ACC112 (cell line): ENCODE measurements around the gene MIGA2.
A peak's percentile ranks its signal among the peaks of the same experiment; 100 is the strongest.
"Not testable (repeated sequence)": the region's sequence is repeated elsewhere in the genome, so short reads cannot be mapped to it uniquely, and the experiment has no call there.

Source experiments
- H2AFZ ChIP-seq: fragments of 200-600 bp; sonication (generic); one replicate; pipeline ENCODE4 v1.6.0; 2017; ENCODE audit warnings: antibody characterized with exemption, low read length; ENCODE audit not compliant: unreplicated experiment
- H3K27ac ChIP-seq: fragments of 200-600 bp; sonication (generic); 2 replicates; pipeline ENCODE4 v1.5.1; 2014; ENCODE audit warnings: low read depth, mild to moderate bottlenecking, antibody characterized with exemption, low read length, moderate library complexity
- H3K27me3 ChIP-seq: fragments of 200-600 bp; sonication (generic); 2 replicates; pipeline ENCODE4 v1.6.1; 2014; ENCODE audit warnings: mild to moderate bottlenecking, antibody characterized with exemption, low read length, moderate library complexity, mixed read lengths; ENCODE audit not compliant: insufficient read depth
- H3K36me3 ChIP-seq: fragments of 200-600 bp; sonication (generic); 2 replicates; pipeline ENCODE4 v1.6.1; 2016; ENCODE audit warnings: mild to moderate bottlenecking, antibody characterized with exemption, low read length, moderate library complexity, mixed read lengths; ENCODE audit not compliant: insufficient read depth
- H3K4me1 ChIP-seq: fragments of 200-600 bp; sonication (generic); one replicate; pipeline ENCODE4 v1.6.1; 2016; ENCODE audit warnings: low read length, mixed read lengths; ENCODE audit not compliant: insufficient read depth, unreplicated experiment, control insufficient read depth
- H3K4me3 ChIP-seq: fragments of 200-600 bp; sonication (generic); 2 replicates; pipeline ENCODE4 v1.5.1; 2014; ENCODE audit warnings: mild to moderate bottlenecking, low read depth, low read length
- H3K79me2 ChIP-seq: fragments of 200-600 bp; sonication (generic); one replicate; pipeline ENCODE4 v1.6.0; 2016; ENCODE audit warnings: low read length; ENCODE audit not compliant: control insufficient read depth, unreplicated experiment, insufficient read depth

The MIGA2 gene

GRCh38 chr9:129036241-129036922 lies at the start of gene MIGA2:
Gene MIGA2 (plus strand): TSS chr9:129036626. CDS start chr9:129040595, 3,969 bp downstream.
- H3K4me1 ChIP-seq: peaks cover 13% of the 10 kb centered on the region
- 0 out of 2 replicates have a peak, but pooled peaks cover under 1% of the 10 kb centered on the region for H3K36me3 ChIP-seq
- no peaks in the 10 kb centered on the region for H3K27me3 ChIP-seq
- H3K79me2 ChIP-seq: peaks cover 25% of the 10 kb centered on the region
- H3K4me3 ChIP-seq: peak within 1 kb of the TSS; percentile 90
- no peak within 1 kb of the TSS for H3K27ac ChIP-seq
- H2AFZ ChIP-seq: peak within 1 kb of the TSS; percentile 99

GRCh38 chr9:128986671-128987070 lies 49.8 kb upstream of the MIGA2 start:
- no peak overlapping the region for H3K4me3 ChIP-seq
- no peaks in the 10 kb centered on the region for H3K27me3 ChIP-seq
- peaks cover 24% of the 10 kb centered on the region for H3K36me3 ChIP-seq
- H3K4me1 ChIP-seq: peaks cover 14% of the 10 kb centered on the region
- no peak overlapping the region for H2AFZ ChIP-seq
- no peaks in the 10 kb centered on the region for H3K79me2 ChIP-seq
- no peak overlapping the region for H3K27ac ChIP-seq

GRCh38 chr9:128987805-128988204 lies 48.6 kb upstream of the MIGA2 start:
- peak overlapping the region; percentile 83 for H3K27ac ChIP-seq
- H3K79me2 ChIP-seq: no peaks in the 10 kb centered on the region
- H2AFZ ChIP-seq: no peak overlapping the region
- peak overlapping the region; percentile 23; the same call in 1 of the 2 replicates for H3K4me3 ChIP-seq
- peaks cover 14% of the 10 kb centered on the region for H3K4me1 ChIP-seq
- peaks cover 24% of the 10 kb centered on the region for H3K36me3 ChIP-seq
- H3K27me3 ChIP-seq: no peaks in the 10 kb centered on the region

- H3K4me1 ChIP-seq: peaks cover 5% of the 10 kb centered on the region
- H3K79me2 ChIP-seq: no peaks in the 10 kb centered on the region
- peaks cover 41% of the 10 kb centered on the region for H3K36me3 ChIP-seq
- no peak overlapping the region for H2AFZ ChIP-seq
- no peak overlapping the region for H3K27ac ChIP-seq
- no peaks in the 10 kb centered on the region for H3K27me3 ChIP-seq
- no peak overlapping the region for H3K4me3 ChIP-seq
Observed at GRCh38 chr9:128992995-128993394, 43.4 kb upstream of the MIGA2 start.

- no peak overlapping the region for H3K4me3 ChIP-seq
- no peaks in the 10 kb centered on the region for H3K27me3 ChIP-seq
- H3K79me2 ChIP-seq: no peaks in the 10 kb centered on the region
- H3K36me3 ChIP-seq: peaks cover 41% of the 10 kb centered on the region
- no peaks in the 10 kb centered on the region for H3K4me1 ChIP-seq
- H2AFZ ChIP-seq: no peak overlapping the region
- H3K27ac ChIP-seq: no peak overlapping the region
Observed at GRCh38 chr9:128995791-128996190, 40.6 kb upstream of the MIGA2 start.

GRCh38 chr9:128998462-128998861 lies 38.0 kb upstream of the MIGA2 start:
- Histone ChIP-seq H3K27ac (no peak overlapping the region), H3K79me2 (no peaks in the 10 kb centered on the region), H3K4me3 (no peak overlapping the region), H3K27me3 (no peaks in the 10 kb centered on the region), H2AFZ (no peak overlapping the region), H3K36me3 (peaks cover 50% of the 10 kb centered on the region), H3K4me1 (no peaks in the 10 kb centered on the region)

GRCh38 chr9:128999581-129000206 lies 36.7 kb upstream of the MIGA2 start:
- H3K27ac ChIP-seq: no peak overlapping the region

GRCh38 chr9:129001504-129002325 lies 34.7 kb upstream of the MIGA2 start:
- Histone ChIP-seq H3K36me3 (peaks cover 32% of the 10 kb centered on the region; the same call in 1 of the 2 replicates), H3K4me1 (no peaks in the 10 kb centered on the region), H2AFZ (no peak overlapping the region)

More at GRCh38 chr9:128999581-129000206, 36.7 kb upstream of the MIGA2 start:
- Histone ChIP-seq H3K36me3 (peaks cover 43% of the 10 kb centered on the region; the same call in 1 of the 2 replicates), H3K79me2 (no peaks in the 10 kb centered on the region), H2AFZ (no peak overlapping the region), H3K4me3 (no peak overlapping the region), H3K27me3 (no peaks in the 10 kb centered on the region), H3K4me1 (no peaks in the 10 kb centered on the region)

GRCh38 chr9:129002992-129003391 lies 33.4 kb upstream of the MIGA2 start:
- Histone ChIP-seq H3K4me3 (no peak overlapping the region), H3K79me2 (no peaks in the 10 kb centered on the region), H2AFZ (no peak overlapping the region), H3K27me3 (no peaks in the 10 kb centered on the region), H3K27ac (no peak overlapping the region), H3K36me3 (peaks cover 23% of the 10 kb centered on the region; the same call in 1 of the 2 replicates), H3K4me1 (peaks cover 9% of the 10 kb centered on the region)

More at GRCh38 chr9:129001504-129002325, 34.7 kb upstream of the MIGA2 start:
- H3K79me2 ChIP-seq: no peaks in the 10 kb centered on the region
- H3K27me3 ChIP-seq: no peaks in the 10 kb centered on the region
- H3K27ac ChIP-seq: no peak overlapping the region
- no peak overlapping the region for H3K4me3 ChIP-seq

GRCh38 chr9:129004173-129004572 lies 32.3 kb upstream of the MIGA2 start:
- H3K27me3 ChIP-seq, H3K27ac ChIP-seq: not testable (repeated sequence)
- peaks cover 17% of the 10 kb centered on the region; the same call in 1 of the 2 replicates for H3K36me3 ChIP-seq

More at GRCh38 chr9:129004173-129004572, 32.3 kb upstream of the MIGA2 start:
- H3K79me2 ChIP-seq, H3K4me3 ChIP-seq, H3K4me1 ChIP-seq, H2AFZ ChIP-seq: not testable (repeated sequence)
